ENCODE results near the gene SLC2A4RG.
"Not testable (repeated sequence)": the region's sequence is repeated elsewhere in the genome, so short reads cannot be mapped to it uniquely, and the experiment has no call there.

SLC2A4RG gene

GRCh38 chr20:63714858-63715257 lies 24.7 kb upstream of the SLC2A4RG start:
- no peak for DNase-seq

- DNase-seq: no peak
These were observed 20.6 kb upstream of the SLC2A4RG start for GRCh38 chr20:63718996-63719395.

GRCh38 chr20:63722967-63723622 lies 16.5 kb upstream of the SLC2A4RG start:
- not testable (repeated sequence) for DNase-seq

- DNase-seq: not testable (repeated sequence)
These were observed 9.3 kb upstream of the SLC2A4RG start for GRCh38 chr20:63730189-63730733.

- no peak for DNase-seq
These were observed 8.2 kb upstream of the SLC2A4RG start for GRCh38 chr20:63731410-63731809.

- no peak for DNase-seq
These were observed 7.2 kb upstream of the SLC2A4RG start for GRCh38 chr20:63732118-63733095.

GRCh38 chr20:63733117-63733516 lies 6.5 kb upstream of the SLC2A4RG start:
- no peak for DNase-seq

DNA sequence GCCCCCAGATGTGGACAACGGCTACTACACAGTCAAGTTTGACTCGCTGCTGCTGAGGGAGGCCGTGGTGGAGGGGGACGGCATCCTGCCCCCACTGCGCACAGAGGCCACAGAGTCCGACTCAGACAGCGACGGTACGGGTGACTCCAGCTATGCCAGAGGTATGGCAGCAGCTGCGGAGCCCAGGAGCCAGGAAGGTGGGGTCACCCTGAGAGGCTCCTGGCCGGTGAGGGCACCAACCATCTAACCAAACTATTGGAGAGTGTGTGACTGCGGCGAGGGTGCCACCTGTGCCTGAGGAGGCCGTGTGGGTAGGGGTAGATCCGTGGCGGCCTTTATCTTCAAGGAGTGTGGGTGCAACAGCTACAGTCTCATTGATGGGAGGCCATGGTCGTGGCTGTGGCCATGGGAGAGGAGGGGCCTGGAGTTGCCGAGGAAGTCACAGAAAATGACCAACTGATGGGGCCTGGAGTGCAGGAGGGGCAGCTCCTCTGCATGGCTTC lies 5.9 kb upstream of the SLC2A4RG start:
- DNase-seq: no peak

DNA sequence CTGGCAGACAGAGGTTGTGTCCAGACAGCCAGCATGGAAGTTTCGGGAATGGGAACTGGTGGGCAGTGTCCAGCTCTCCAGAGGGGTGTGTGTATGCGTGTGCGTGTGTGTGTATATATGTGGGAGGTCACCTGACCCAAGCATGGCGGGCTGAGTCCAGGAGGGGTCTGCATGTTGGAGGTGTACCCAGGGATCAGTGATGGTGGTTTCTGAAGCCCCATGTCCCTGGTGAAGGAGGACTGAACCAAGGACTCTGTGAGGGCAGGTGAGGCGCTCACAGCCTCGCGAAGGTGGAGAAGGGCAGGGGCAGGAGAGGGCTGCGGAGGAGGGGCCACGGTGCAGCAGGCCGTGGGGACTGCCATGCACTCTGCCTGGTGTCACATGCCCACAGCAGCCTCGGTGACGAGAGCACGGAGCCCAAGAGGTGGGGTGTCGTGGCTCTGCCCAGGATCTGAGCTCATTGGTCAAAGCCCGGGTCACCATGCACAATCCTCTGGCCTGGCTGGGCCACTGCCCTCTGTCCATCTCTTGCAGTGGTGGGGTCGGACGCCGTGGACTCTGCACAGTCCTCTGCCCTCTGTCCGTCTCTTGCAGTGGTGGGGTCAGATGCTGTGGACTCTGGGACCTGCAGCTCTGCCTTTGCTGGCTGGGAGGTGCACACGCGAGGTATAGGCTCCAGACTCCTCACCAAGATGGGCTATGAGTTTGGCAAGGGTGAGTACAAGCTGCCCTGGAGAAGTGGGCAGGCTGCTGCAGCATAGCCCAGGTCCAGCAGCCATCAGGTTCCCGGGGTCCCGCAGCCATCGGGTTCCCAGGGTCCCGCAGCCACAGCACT lies 5.2 kb upstream of the SLC2A4RG start:
- DNase-seq: no peak

DNA sequence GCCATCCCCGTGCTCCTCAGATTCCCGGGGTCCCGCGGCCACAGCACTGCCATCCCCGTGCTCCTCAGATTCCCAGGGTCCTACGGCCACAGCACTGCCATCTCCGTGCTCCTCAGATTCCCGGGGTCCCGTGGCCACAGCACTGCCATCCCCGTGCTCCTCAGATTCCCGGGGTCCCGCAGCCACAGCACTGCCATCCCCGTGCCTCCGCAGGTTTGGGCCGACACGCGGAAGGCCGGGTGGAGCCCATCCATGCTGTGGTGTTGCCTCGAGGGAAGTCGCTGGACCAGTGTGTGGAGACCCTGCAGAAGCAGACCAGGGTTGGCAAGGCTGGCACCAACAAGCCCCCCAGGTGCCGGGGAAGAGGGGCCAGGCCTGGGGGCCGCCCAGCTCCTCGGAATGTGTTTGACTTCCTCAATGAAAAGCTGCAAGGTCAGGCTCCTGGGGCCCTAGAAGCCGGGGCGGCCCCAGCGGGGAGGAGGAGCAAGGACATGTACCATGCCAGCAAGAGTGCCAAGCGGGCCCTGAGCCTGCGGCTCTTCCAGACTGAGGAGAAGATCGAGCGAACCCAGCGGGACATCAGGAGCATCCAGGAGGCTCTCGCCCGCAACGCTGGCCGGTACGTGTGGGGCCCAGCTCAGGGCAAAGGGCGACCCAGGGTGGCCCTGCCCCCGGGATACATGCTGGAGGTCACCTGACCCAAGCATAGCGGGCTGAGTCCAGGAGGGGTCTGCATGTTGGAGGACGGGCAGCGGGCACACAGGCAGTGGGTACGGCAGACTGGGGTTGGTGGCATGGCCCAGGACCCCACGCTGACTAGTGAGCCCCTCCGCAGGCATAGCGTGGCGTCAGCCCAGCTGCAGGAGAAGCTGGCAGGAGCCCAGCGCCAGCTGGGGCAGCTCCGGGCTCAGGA lies 4.4 kb upstream of the SLC2A4RG start:
- no peak for DNase-seq

DNA sequence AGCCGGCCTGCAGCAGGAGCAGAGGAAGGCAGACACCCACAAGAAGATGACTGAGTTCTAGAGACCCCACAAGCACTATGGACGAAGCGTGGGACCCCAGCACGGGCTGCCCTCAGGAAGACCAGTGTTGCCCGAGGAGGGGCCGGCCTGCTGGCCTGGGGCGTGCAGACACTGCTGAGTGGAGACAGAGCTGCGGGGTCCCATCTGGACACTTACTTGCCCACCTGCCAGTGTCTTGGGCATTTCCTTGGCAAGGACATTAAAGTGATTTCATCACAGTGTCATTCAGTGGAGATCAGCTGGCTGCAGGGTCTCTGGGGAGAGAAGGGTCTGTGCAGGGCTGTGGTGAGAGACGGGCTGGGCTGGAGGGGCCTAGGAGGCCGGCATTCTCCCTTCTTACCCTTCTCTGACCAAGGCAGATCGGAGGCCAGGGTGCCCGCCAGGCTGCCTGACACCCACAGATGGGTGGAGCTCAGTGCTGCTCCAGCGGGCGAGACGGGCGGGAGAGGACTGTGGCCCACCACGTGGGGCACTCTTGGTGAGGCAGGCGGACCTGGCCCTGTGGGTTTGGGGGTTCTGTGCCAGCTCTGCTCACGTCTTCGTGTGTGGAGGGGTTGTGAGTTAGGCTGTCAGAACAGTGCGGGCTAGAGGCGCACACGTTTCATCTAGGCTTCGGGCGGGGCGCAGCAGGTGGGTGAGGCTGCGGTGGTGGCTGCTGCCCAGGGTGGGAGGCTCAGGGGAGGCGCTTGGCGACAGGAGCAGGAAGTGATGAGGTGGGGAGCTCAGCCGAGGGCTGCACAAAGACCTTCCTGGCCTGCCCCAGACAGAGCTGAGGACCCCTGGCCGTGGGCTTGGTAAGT lies 3.5 kb upstream of the SLC2A4RG start, which contains the start of gene LIME1:
Gene LIME1 (plus strand): TSS at position 806 of the 860 bp plus-strand sequence. CDS start 886 bp downstream, outside the sequence.
- no peak for DNase-seq

GRCh38 chr20:63736893-63737694 lies 2.5 kb upstream of the SLC2A4RG start:
- DNase-seq: no peak

DNA sequence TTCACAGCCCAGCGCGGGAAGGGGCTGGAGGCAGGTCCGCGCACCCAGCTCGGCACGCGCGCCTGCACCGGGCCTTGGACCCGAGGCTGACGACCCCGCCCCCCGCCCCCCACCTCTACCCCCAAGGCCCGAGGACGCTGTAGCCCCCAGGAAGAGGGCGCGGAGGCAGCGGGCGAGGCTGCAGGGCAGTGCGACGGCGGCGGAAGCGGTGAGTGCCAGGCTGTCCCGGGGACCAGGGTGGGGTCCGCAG lies 2.0 kb upstream of the SLC2A4RG start:
- DNase-seq: no peak

DNA sequence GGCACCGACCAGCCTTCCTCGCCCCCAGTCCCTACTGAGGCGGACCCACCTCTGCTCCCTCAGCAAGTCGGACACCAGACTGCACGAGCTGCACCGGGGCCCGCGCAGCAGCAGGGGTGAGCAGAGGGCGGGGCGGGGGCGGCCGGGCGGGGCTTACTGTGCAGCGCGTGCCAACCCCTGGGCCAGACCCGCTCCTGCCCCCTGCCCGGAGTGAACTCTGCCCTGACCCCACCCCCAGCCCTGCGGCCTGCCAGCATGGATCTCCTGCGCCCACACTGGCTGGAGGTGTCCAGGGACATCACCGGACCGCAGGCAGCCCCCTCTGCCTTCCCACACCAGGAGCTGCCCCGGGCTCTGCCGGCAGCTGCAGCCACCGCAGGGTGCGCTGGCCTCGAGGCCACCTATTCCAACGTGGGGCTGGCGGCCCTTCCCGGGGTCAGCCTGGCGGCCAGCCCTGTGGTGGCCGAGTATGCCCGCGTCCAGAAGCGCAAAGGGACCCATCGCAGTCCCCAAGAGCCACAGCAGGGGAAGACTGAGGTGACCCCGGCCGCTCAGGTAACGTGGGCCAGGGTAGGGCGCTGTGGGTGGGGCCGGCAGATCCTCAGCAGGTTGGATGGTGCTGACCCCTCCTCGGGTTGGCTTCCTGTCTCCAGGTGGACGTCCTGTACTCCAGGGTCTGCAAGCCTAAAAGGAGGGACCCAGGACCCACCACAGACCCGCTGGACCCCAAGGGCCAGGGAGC lies 1.5 kb upstream of the SLC2A4RG start:
- no peak for DNase-seq

DNA sequence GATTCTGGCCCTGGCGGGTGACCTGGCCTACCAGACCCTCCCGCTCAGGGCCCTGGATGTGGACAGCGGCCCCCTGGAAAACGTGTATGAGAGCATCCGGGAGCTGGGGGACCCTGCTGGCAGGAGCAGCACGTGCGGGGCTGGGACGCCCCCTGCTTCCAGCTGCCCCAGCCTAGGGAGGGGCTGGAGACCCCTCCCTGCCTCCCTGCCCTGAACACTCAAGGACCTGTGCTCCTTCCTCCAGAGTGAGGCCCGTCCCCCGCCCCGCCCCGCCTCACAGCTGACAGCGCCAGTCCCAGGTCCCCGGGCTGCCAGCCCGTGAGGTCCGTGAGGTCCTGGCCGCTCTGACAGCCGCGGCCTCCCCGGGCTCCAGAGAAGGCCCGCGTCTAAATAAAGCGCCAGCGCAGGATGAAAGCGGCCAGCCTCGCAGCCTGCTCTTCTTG lies 868 bp upstream of the SLC2A4RG start:
- no peak for DNase-seq

DNA sequence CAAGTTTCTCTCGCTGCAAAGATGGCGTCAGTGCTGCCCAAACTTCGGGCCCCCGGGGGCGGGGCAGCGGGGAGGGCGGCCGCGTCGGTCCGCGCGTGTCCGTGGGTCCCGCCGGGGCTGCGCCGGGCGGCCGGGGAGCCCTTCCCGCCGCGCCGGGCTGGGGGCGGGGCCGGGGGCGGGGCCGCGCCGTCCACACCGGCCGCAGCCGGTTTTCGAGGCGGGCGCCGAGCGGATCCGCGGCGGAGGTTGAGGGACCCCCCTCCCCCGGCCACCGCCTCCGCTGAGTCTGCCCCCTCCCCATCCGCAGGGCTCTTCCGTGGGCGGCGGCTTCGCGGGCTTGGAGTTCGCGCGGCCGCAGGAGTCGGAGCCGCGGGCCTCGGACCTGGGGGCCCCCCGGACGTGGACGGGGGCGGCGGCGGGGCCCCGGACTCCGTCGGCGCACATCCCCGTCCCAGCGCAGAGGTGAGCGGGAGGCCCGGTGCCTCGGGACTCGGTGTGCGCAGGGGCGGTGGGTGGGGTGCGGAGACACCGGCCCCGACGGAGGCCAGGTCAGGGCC lies 572 bp downstream of the SLC2A4RG start:
- DNase-seq: no peak

- DNase-seq: peak; percentile 35
These were observed 1.2 kb downstream of the SLC2A4RG start for GRCh38 chr20:63740627-63741353.

DNA sequence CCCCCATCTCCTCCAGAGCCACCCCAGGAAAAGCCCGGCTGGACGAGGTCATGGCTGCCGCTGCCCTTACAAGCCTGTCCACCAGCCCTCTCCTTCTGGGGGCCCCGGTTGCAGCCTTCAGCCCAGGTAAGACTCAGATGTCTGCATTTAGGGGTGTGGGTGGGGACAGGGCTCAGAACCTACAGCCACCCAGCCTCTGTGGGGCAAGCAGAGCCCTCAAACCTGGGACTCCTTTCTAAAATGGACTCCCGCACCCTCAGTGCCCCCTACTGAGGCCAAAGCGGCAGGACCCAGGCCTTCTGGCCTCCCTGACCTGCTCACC lies 1.7 kb downstream of the SLC2A4RG start:
- DNase-seq: no peak
